ENCODE results near the gene ACAA2.

The ACAA2 gene

GRCh38 chr18:49766646-49767045 is 46.7 kb downstream of the ACAA2 start:
- DNase-seq (ENCODE audit: low read depth in 3 of 3): no peak

GRCh38 chr18:49764032-49764431 is 49.3 kb downstream of the ACAA2 start:
- DNase-seq (ENCODE audit: low read depth in 3 of 3): no peak

GRCh38 chr18:49763590-49763989 is 49.7 kb downstream of the ACAA2 start:
- no peak for DNase-seq (ENCODE audit: low read depth in 3 of 3)

GRCh38 chr18:49762191-49763077 is 50.9 kb downstream of the ACAA2 start:
- no peak for DNase-seq (ENCODE audit: low read depth in 3 of 3)

- no peak for DNase-seq (ENCODE audit: low read depth in 3 of 3)
These were observed 51.6 kb downstream of the ACAA2 start for GRCh38 chr18:49761771-49762170.

GRCh38 chr18:49758263-49758610 is 55.1 kb downstream of the ACAA2 start:
- DNase-seq (ENCODE audit: low read depth in 3 of 3): no peak

GRCh38 chr18:49757513-49758262 is 55.6 kb downstream of the ACAA2 start:
- peak in 1 of 3 experiments; percentile 9 for DNase-seq (ENCODE audit: low read depth in 3 of 3)

- DNase-seq (ENCODE audit: low read depth in 3 of 3): no peak
These were observed 56.5 kb downstream of the ACAA2 start for GRCh38 chr18:49756671-49757362.

GRCh38 chr18:49756135-49756534 is 57.2 kb downstream of the ACAA2 start:
- DNase-seq (ENCODE audit: low read depth in 3 of 3): no peak

GRCh38 chr18:49755489-49755888 is 57.8 kb downstream of the ACAA2 start:
- no peak for DNase-seq (ENCODE audit: low read depth in 3 of 3)

- no peak for DNase-seq (ENCODE audit: low read depth in 3 of 3)
These were observed 58.5 kb downstream of the ACAA2 start for GRCh38 chr18:49754866-49755265.

- no peak for DNase-seq (ENCODE audit: low read depth in 3 of 3)
These were observed 59.7 kb downstream of the ACAA2 start for GRCh38 chr18:49753643-49754042.

- no peak for DNase-seq (ENCODE audit: low read depth in 3 of 3)
These were observed 61.3 kb downstream of the ACAA2 start for GRCh38 chr18:49752095-49752457.

GRCh38 chr18:49751427-49752094 is 61.8 kb downstream of the ACAA2 start:
- no peak for DNase-seq (ENCODE audit: low read depth in 3 of 3)

GRCh38 chr18:49749563-49749962 is 63.8 kb downstream of the ACAA2 start:
- no peak for DNase-seq (ENCODE audit: low read depth in 3 of 3)

GRCh38 chr18:49747876-49748275 is 65.5 kb downstream of the ACAA2 start:
- no peak for DNase-seq (ENCODE audit: low read depth in 3 of 3)

GRCh38 chr18:49745045-49746014 is 68.0 kb downstream of the ACAA2 start:
- no peak for DNase-seq (ENCODE audit: low read depth in 3 of 3)

GRCh38 chr18:49744376-49745008 is 68.8 kb downstream of the ACAA2 start:
- DNase-seq (ENCODE audit: low read depth in 3 of 3): no peak

GRCh38 chr18:49743117-49743567 is 70.2 kb downstream of the ACAA2 start:
- DNase-seq (ENCODE audit: low read depth in 3 of 3): no peak
